ENCODE results near the gene SNCAIP.

SNCAIP gene

DNA sequence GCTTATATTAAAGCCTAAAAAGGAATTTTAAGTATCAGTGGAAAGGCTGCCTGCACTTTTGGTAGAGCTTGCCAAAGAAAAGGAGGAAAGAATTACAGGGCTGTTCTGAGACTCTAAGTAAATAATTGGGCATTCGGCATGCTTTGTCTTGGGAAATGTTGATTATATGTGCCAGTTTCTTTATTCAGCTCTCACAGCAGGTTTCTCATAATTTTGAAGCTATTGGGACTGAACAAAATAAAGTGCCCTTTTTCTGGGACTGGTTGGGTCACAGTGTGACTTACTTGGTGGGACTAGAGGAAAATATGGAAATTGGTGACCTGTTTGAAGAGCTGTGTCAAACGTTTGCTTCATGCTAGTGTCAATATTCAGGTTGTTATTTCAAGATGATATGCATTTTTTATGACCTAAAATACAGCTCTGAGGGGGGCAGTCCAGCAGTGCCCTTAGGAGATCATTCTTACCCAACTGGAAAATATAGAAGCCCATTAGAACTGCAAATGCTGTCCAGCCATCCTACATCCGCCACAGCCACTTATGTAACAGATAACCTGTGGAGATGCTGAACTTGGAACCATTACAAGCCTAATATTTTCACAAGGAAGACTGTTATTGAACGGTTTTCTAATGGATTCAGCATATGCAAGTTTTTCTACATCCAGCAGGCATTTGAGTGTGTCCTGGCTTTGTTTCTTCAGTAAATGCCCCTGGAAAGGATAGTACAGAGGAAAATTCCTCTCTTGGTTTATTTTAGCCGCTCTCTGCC, 122.4 kb downstream of the SNCAIP start:
- DNase-seq: no peak
- Histone ChIP-seq H3K4me3 (ENCODE audit: low read depth, low read length) (no peak overlapping the region), H3K27ac (no peak overlapping the region), H3K27me3 (replicated peaks) (no peaks in the 10 kb centered on the region), H3K36me3 (replicated peaks) (no peaks in the 10 kb centered on the region)
- in situ Hi-C loops (cut with HindIII; ENCODE audit: low pct_ligation_motif_present, low sequenced_read_pairs): no loop called here
- TF ChIP-seq, protein P1, sequence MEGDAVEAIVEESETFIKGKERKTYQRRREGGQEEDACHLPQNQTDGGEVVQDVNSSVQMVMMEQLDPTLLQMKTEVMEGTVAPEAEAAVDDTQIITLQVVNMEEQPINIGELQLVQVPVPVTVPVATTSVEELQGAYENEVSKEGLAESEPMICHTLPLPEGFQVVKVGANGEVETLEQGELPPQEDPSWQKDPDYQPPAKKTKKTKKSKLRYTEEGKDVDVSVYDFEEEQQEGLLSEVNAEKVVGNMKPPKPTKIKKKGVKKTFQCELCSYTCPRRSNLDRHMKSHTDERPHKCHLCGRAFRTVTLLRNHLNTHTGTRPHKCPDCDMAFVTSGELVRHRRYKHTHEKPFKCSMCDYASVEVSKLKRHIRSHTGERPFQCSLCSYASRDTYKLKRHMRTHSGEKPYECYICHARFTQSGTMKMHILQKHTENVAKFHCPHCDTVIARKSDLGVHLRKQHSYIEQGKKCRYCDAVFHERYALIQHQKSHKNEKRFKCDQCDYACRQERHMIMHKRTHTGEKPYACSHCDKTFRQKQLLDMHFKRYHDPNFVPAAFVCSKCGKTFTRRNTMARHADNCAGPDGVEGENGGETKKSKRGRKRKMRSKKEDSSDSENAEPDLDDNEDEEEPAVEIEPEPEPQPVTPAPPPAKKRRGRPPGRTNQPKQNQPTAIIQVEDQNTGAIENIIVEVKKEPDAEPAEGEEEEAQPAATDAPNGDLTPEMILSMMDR (IDR thresholded peaks at IDR 0.05; ENCODE audit: low read depth, low read length, missing control alignments): no peak

DNA sequence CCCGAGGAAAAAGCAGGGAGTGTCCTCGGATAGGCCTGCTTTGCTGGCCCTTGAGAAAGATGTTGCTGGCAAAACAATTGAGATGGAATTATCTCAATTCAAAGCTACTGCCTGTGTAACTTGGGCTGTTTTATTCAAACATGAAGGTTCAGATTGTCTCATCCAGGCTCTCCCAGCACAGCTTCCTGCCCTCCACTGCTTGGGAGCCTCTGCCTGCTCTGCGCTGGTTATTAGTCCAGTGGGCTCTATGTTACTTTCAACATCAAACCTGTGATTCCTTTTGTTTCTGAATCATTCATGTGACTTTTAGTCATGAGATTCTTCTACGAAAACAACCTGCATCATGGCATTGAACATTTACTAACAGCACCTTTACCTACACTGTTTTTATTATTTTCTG, 123.2 kb downstream of the SNCAIP start:
- in situ Hi-C loops (cut with HindIII; ENCODE audit: low pct_ligation_motif_present, low sequenced_read_pairs): no loop called here
- Histone ChIP-seq H3K36me3 (replicated peaks) (no peaks in the 10 kb centered on the region), H3K4me3 (ENCODE audit: low read depth, low read length) (no peak overlapping the region), H3K27me3 (replicated peaks) (no peaks in the 10 kb centered on the region), H3K27ac (no peak overlapping the region)
- no peak for DNase-seq
- TF ChIP-seq, protein P1 (IDR thresholded peaks at IDR 0.05; ENCODE audit: low read depth, low read length, missing control alignments): no peak

DNA sequence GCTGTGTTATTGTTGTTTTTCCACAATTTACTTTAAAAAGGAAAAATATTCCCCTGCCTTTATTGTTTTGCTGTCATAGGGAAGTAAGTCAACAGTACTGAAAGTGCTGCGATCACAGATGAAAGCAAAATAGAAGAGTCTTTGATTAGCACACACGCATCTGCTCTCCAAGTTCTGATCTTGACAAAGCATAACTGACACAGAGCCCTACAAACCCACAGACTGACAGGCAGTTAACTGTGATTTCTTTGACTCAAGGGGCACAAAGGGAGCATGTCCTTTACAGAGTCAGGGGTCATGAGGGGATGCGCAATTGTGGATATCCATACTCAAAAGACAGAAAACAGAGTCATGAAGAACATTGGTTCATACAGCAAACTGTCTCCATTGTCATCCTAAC, 123.7 kb downstream of the SNCAIP start:
- no peaks in the 10 kb centered on the region for H3K27me3 ChIP-seq (replicated peaks)
- no peak overlapping the region for H3K27ac ChIP-seq
- in situ Hi-C loops (cut with HindIII; ENCODE audit: low pct_ligation_motif_present, low sequenced_read_pairs): no loop called here
- no peak for DNase-seq
- TF ChIP-seq, protein P1 (IDR thresholded peaks at IDR 0.05; ENCODE audit: low read depth, low read length, missing control alignments): no peak
- no peaks in the 10 kb centered on the region for H3K36me3 ChIP-seq (replicated peaks)
- no peak overlapping the region for H3K4me3 ChIP-seq (ENCODE audit: low read depth, low read length)

DNA sequence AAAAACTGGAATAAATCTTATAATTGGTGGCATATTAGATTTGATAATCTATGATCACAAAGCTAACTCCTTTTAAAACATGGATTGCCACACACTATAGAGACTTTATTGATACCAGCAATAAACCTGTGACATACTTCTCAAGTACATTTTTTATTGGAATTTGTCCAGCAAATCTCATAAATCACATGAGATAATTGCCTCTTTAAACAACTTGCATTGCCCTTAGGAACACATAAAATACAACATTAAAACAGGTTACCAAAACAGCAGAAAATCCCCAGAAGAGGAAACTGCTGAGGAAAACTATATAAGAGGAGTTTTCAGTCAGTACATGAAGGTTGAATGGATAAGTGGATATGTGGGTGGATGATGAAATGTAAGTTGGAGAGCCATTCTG, 124.6 kb downstream of the SNCAIP start:
- in situ Hi-C loops (cut with HindIII; ENCODE audit: low pct_ligation_motif_present, low sequenced_read_pairs): no loop called here
- Histone ChIP-seq H3K27me3 (replicated peaks) (no peaks in the 10 kb centered on the region), H3K27ac (no peak overlapping the region), H3K4me3 (ENCODE audit: low read depth, low read length) (no peak overlapping the region), H3K36me3 (replicated peaks) (no peaks in the 10 kb centered on the region)
- no peak for DNase-seq
- TF ChIP-seq, protein P1 (IDR thresholded peaks at IDR 0.05; ENCODE audit: low read depth, low read length, missing control alignments): no peak

DNA sequence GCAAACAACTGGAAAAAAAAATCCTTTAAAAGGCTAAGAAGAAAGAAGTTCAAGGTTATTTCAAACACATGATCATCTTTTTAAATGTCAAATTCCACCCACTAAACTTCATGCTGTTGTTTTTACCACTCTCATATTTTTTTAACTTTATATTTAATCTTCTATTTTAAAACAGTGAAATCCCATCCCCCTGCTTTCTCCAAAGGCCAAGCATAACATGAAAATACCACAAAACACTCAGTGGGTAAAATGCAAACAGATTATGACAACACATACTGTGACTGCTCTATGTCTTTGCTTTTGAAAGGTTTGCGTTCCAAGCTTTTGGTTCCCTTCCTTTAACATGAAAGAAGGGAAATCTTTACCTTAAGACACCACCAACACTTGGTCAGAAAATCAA, 127.6 kb downstream of the SNCAIP start:
- Histone ChIP-seq H3K27ac (no peak overlapping the region), H3K4me3 (ENCODE audit: low read depth, low read length) (no peak overlapping the region), H3K36me3 (replicated peaks) (no peaks in the 10 kb centered on the region), H3K27me3 (replicated peaks) (no peaks in the 10 kb centered on the region)
- TF ChIP-seq, protein P1 (IDR thresholded peaks at IDR 0.05; ENCODE audit: low read depth, low read length, missing control alignments): no peak
- no peak for DNase-seq
- in situ Hi-C loops (cut with HindIII; ENCODE audit: low pct_ligation_motif_present, low sequenced_read_pairs): no loop called here

DNA sequence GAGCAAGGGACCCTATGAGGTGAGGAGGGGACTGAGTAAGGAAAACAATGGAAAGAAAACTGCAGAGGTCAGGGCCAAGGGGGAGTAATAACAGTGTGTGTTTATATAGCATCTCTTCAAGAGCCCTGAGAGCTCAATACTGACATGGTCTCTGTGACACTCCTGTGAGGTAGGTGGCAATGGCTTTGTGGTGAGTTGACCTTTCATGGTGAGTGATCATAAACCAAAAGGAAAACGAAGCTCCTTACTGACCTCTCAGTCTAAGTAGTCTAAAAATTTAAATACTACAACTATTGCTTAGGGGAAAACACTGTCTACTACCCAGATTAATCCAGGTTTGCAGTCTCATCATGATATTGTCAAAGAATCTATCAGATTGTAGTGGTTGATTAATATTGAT, 130.9 kb downstream of the SNCAIP start:
- TF ChIP-seq, protein P1 (IDR thresholded peaks at IDR 0.05; ENCODE audit: low read depth, low read length, missing control alignments): no peak
- no peak overlapping the region for H3K27ac ChIP-seq
- in situ Hi-C loops (cut with HindIII; ENCODE audit: low pct_ligation_motif_present, low sequenced_read_pairs): no loop called here

More for the DNA sequence above, 130.9 kb downstream of the SNCAIP start:
- DNase-seq: no peak
- no peaks in the 10 kb centered on the region for H3K36me3 ChIP-seq (replicated peaks)
- H3K27me3 ChIP-seq (replicated peaks): no peaks in the 10 kb centered on the region
- H3K4me3 ChIP-seq (ENCODE audit: low read depth, low read length): no peak overlapping the region
